Transverse colon (tissue), 4 donors: ENCODE results near the gene PHRF1. TPM values are rescaled to one million over a fixed set of nuclear protein-coding genes. Genes with fewer than 3 reads are reported as not detected.

Source experiments
- DNase-seq: peaks from one replicate; pipeline ENCODE4 v3.0.0-alpha.2; 2019
- H3K27ac ChIP-seq, 4 donors: fragments of 200-600 bp; sonication (generic); 2 replicates each; pipeline ENCODE4 v1.5.1; 2016 to 2018; ENCODE audit warnings: inconsistent platforms in 4 of 4
- H3K27me3 ChIP-seq: fragments of 200-600 bp; sonication (generic); 2 replicates; pipeline ENCODE4 v1.5.1; 2017; ENCODE audit warnings: inconsistent platforms
- H3K36me3 ChIP-seq, 4 donors: fragments of 200-600 bp; sonication (generic); 2 replicates each; pipeline ENCODE4 v1.5.1; 2017 to 2019; ENCODE audit warnings: inconsistent platforms in 4 of 4
- H3K4me1 ChIP-seq, 4 donors: fragments of 200-600 bp; sonication (generic); 2 replicates each; pipeline ENCODE4 v1.5.1; 2017 to 2020; ENCODE audit warnings: inconsistent platforms in 4 of 4
- H3K4me3 ChIP-seq, 4 donors: fragments of 200-600 bp; sonication (generic); 1 replicate in 1 of 4; 2 replicates in 3 of 4; pipeline versions ENCODE4 v1.5.1 to v1.6.1; 2017 to 2019; ENCODE audit warnings: inconsistent platforms in 4 of 4
- H3K9me3 ChIP-seq, 2 donors: fragments of 200-600 bp; sonication (generic); 2 replicates each; pipeline ENCODE4 v1.5.1; 2017 to 2019; ENCODE audit warnings: inconsistent platforms in 2 of 2
- EP300 ChIP-seq: sonication (generic); formaldehyde crosslinking; IDR thresholded peaks from one replicate; pipeline ENCODE4 v1.6.1; 2017; ENCODE audit warnings: antibody characterized with exemption, low read depth
- POLR2A ChIP-seq: fragments of 450-650 bp; IDR thresholded peaks from one replicate; pipeline ENCODE4 v1.6.1; 2016; ENCODE audit warnings: antibody characterized with exemption, mild to moderate bottlenecking, moderate library complexity
- POLR2AphosphoS5 ChIP-seq, 3 donors: sonication (generic); formaldehyde crosslinking; IDR thresholded peaks; one replicate each; pipeline ENCODE4 v1.6.1; 2016; ENCODE audit warnings: antibody characterized with exemption in 3 of 3
- WGBS, 2 donors: methylation state at CpG; one replicate each; pipeline ENCODE4 v1.1.5; 2018; ENCODE audit warnings: low coverage in 1 of 2; 5-methylcytosine and 5-hydroxymethylcytosine counted together
- in situ Hi-C, 4 donors: fragments of 200-750 bp; cut with MboI; loops; one replicate each; pipeline versions ENCODE4 v1.15.0 to v1.15.1; 2017; ENCODE audit warnings: low sequenced_read_pairs in 3 of 4, low pct_ligation_motif_present in 1 of 4, low pct_unique_long_range_greater_than_20kb in 1 of 4
- intact Hi-C: fragments of 100-400 bp; cut with DNase I; formaldehyde crosslinking; loops from one replicate; pipeline ENCODE4 v1.15.1; 2023; ENCODE audit warnings: low total_unique reads
- total RNA-seq, 4 donors: library from RNA; depleted of rRNA; stranded (reverse); fragments of >200 nt; gene quantifications; one replicate each; pipeline ENCODE4 v1.1.0, GENCODE V29; 2016
- TF ChIP-seq, protein P1 (sequence below), 5 experiments: fragments of 200-600 bp in 3 of 5; fragments of 450-650 bp in 2 of 5; sonication (generic) in 3 of 5; IDR thresholded peaks; 1 replicate in 2 of 5; 2 replicates in 3 of 5; pipeline ENCODE4 v1.5.1; 2016 to 2017; ENCODE audit warnings: antibody characterized with exemption in 5 of 5, inconsistent platforms in 3 of 5, mild to moderate bottlenecking in 2 of 5, moderate library complexity in 1 of 5

Gene PHRF1
- total RNA-seq, 4 donors from 2014 or later, result 28.4 to 60.6 (median 43.2) TPM

DNA sequence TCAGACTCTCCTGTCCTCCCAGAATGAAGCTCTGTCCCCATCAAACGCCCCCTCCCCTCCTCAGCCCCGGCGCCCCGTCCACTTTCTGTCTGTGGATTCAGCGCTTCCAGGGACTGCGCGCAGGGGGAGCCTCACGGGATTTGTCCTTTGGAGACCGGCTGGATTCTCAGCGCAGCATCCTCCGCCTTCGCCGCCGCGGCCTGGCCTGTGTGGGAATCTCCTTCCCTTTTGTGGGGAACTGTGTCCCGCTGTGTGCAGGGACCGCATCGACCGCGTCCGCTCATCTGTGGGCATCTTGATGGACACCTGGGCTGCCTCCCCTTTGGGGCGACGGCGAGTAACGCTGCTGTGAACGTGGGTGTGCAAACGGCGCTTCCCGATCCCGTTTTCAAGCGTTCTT, 51.8 kb downstream of the PHRF1 start:
- DNase-seq, result no peak
- in situ Hi-C loops, result no loop called here
- H3K4me3 ChIP-seq, result no peak overlapping the region
- 92 to 95% methylated on average over 8 to 31 of the region's 31 CpGs for WGBS, 2 donors
- TF ChIP-seq POLR2A (no peak), EP300 (no peak), POLR2AphosphoS5 (IDR thresholded peaks at IDR 0.05) (no peak)
- TF ChIP-seq, protein P1, sequence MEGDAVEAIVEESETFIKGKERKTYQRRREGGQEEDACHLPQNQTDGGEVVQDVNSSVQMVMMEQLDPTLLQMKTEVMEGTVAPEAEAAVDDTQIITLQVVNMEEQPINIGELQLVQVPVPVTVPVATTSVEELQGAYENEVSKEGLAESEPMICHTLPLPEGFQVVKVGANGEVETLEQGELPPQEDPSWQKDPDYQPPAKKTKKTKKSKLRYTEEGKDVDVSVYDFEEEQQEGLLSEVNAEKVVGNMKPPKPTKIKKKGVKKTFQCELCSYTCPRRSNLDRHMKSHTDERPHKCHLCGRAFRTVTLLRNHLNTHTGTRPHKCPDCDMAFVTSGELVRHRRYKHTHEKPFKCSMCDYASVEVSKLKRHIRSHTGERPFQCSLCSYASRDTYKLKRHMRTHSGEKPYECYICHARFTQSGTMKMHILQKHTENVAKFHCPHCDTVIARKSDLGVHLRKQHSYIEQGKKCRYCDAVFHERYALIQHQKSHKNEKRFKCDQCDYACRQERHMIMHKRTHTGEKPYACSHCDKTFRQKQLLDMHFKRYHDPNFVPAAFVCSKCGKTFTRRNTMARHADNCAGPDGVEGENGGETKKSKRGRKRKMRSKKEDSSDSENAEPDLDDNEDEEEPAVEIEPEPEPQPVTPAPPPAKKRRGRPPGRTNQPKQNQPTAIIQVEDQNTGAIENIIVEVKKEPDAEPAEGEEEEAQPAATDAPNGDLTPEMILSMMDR (IDR thresholded peaks at IDR 0.05), result no peak
- H3K27me3 ChIP-seq, result peaks cover 26% of the 10 kb centered on the region
- H3K36me3 ChIP-seq, result no peaks in the 10 kb centered on the region
- H3K27ac ChIP-seq, result no peak overlapping the region
- H3K4me1 ChIP-seq, result peaks cover 6 to 22% (median 19%) of the 10 kb centered on the region in 4 donors
- H3K9me3 ChIP-seq, result no peaks in the 10 kb centered on the region
- intact Hi-C loops, result no loop called here

DNA sequence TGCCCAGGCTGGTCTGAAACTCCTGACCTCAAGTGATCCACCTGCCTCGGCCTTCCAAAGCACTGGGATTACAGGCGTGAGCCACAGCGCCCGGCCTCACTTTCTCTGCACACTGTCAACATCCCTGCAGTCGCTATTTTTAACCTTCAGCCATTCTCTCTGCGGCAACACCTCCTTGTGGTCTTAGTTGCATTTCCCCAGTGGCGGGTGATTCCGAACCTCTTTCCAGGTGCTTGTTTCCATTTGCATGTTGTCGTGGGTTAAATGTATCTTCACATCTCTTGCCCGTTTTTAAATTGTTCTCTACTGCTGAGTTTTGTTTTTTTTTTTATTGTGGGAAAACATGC, 52.9 kb downstream of the PHRF1 start:
- Histone ChIP-seq H3K4me3 (no peak overlapping the region), H3K27ac (peak overlapping the region in 1 of 4 donors; percentile 29), H3K36me3 (no peaks in the 10 kb centered on the region), H3K4me1 (peaks cover 6 to 15% (median 14%) of the 10 kb centered on the region in 4 donors), H3K27me3 (peaks cover 26% of the 10 kb centered on the region), H3K9me3 (no peaks in the 10 kb centered on the region)
- no peak for DNase-seq
- intact Hi-C loops, result no loop called here
- in situ Hi-C loops, result no loop called here
- WGBS, 2 donors, result 51 to 53% methylated on average over 9 to 10 of the region's 10 CpGs
- TF ChIP-seq, protein P1 (IDR thresholded peaks at IDR 0.05), result peak in 1 of 5 experiments; percentile 12
- TF ChIP-seq POLR2AphosphoS5 (IDR thresholded peaks at IDR 0.05), result no peak

DNA sequence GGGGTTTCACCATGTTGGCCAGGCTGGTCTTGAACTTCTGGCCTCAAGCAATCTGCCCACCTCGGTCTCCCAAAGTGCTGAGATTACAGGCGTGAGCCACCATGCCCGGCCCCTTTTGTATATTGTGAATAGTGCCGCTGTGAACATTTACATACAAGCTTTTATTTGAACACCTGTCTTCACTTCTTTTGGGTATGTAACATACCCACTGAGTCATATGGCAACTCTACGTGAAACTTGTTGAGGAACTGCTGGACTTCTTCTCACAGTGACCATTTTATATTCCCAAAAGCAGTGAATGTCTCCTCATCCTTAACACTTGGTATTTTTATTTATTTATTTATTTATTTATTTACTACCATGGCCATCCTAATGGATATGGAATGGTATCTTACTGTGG, 54.6 kb downstream of the PHRF1 start:
- DNase-seq, result no peak
- Histone ChIP-seq H3K9me3 (no peaks in the 10 kb centered on the region), H3K27ac (no peak overlapping the region), H3K27me3 (peaks cover 16% of the 10 kb centered on the region), H3K4me3 (no peak overlapping the region), H3K36me3 (no peaks in the 10 kb centered on the region), H3K4me1 (peaks cover 6 to 10% (median 9%) of the 10 kb centered on the region in 4 donors)
- 73 to 92% methylated on average over 4 to 5 of the region's 5 CpGs for WGBS, 2 donors
- intact Hi-C loops, result no loop called here
- in situ Hi-C loops, result no loop called here
- TF ChIP-seq POLR2A (no peak), POLR2AphosphoS5 (IDR thresholded peaks at IDR 0.05) (no peak), EP300 (no peak)
- TF ChIP-seq, protein P1 (IDR thresholded peaks at IDR 0.05), result no peak

DNA sequence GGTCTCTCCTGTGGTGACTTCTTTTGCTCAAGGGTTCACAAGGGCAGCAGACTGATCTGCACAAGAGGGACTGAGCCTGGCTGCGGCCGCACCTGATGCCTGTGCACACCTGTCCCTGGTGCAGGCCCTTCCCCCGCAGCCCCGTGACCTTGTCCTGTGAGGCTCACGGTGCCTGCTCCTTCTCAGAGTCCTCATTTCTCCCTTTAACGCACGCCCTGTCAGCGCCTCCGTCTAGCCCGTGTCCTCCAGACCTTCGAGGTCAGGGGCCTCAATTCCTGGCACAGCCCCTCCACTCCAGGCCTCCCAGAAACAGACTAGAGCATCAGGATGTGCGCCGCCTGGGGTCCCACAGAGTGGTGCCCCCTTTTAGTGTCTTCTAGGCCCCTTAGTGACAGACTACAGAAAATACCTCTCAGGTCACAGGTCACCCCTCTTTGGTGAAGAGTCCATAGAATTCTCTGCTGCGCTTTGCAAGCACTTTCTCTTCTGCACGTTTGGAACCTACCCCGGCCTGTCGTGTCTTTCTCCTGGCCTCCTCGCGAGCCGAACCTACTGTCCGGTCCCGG, 59.8 kb downstream of the PHRF1 start:
- no peaks in the 10 kb centered on the region for H3K9me3 ChIP-seq
- H3K36me3 ChIP-seq, result no peaks in the 10 kb centered on the region
- in situ Hi-C loops, result no loop called here
- no peak for DNase-seq
- H3K4me1 ChIP-seq, result peaks cover 5 to 21% (median 11%) of the 10 kb centered on the region in 4 donors
- H3K27me3 ChIP-seq, result peaks cover 46% of the 10 kb centered on the region
- 80% methylated on average over 21 of the region's 22 CpGs; no CpG with 5 or more reads in 1 of the 2 donors for WGBS, 2 donors
- H3K27ac ChIP-seq, result no peak overlapping the region
- intact Hi-C loops, result no loop called here
- TF ChIP-seq, protein P1 (IDR thresholded peaks at IDR 0.05), result no peak
- no peak for TF ChIP-seq EP300
- TF ChIP-seq POLR2AphosphoS5 (IDR thresholded peaks at IDR 0.05), result no peak
- no peak for TF ChIP-seq POLR2A
- H3K4me3 ChIP-seq, result no peak overlapping the region
